Measurements from ENCODE around the gene FAM210A. TPM values are rescaled to one million over a fixed set of nuclear protein-coding genes. Genes with fewer than 3 reads are reported as not detected.

FAM210A gene
- total and polyA plus RNA-seq, 2 of the 4 experiments (the other 2 are of a cell fraction) = 9.8 to 25.3 TPM

- CTCF ChIA-PET = no interaction called here
- dilution Hi-C loops (cut with HindIII; ENCODE audit: low sequenced_read_pairs, unreplicated experiment) = no loop called here
- H3K4ac ChIP-seq (ENCODE audit: low read depth, low read length) = no peak overlapping the region
- no peak overlapping the region for H3K18ac ChIP-seq (ENCODE audit: low read depth, low read length)
- no peak overlapping the region for H3K56ac ChIP-seq (ENCODE audit: extremely low read depth, insufficient read depth, low read length)
- no peak overlapping the region for H2BK120ac ChIP-seq (ENCODE audit: low read depth, low read length)
- no peaks in the 10 kb centered on the region for H3K9me3 ChIP-seq (ENCODE audit: control insufficient read depth, insufficient read depth, low read length)
- no peak for DNase-seq
- H3K14ac ChIP-seq (replicated peaks; ENCODE audit: low read depth, low read length) = no peak overlapping the region
- in situ Hi-C loops (cut with MboI; ENCODE audit: low sequenced_read_pairs) = no loop called here
- H2BK5ac ChIP-seq (ENCODE audit: low read depth, low read length, poor library complexity, severe bottlenecking) = no peak overlapping the region
- WGBS, 2 experiments (ENCODE audit: extremely low coverage in 2 of 2, insufficient read length in 1 of 2) = no CpG with 5 or more reads among the region's 5 CpGs
- no peak overlapping the region for H2BK15ac ChIP-seq (ENCODE audit: low read depth, low read length)
- H3K79me1 ChIP-seq (ENCODE audit: low read depth in 1 of 2, low read length in 2 of 2) = no peaks in the 10 kb centered on the region
- intact Hi-C loops (cut with micrococcal nuclease) = no loop called here
- no peaks in the 10 kb centered on the region for H3K4me1 ChIP-seq (ENCODE audit: control insufficient read depth, insufficient read depth, low read length)
- ATAC-seq (ENCODE audit: low read depth) = no peak
- no peak overlapping the region for H4K8ac ChIP-seq (ENCODE audit: low read depth in 2 of 2, low read length in 2 of 2)
- H3K9me1 ChIP-seq (ENCODE audit: insufficient read depth, low read length) = no peaks in the 10 kb centered on the region
- H2BK20ac ChIP-seq (ENCODE audit: low read depth, low read length) = no peak overlapping the region
- no peaks in the 10 kb centered on the region for H4K20me1 ChIP-seq (ENCODE audit: insufficient read depth, low read length)
- H3K4me2 ChIP-seq (ENCODE audit: low read depth, low read length) = no peak overlapping the region
- no peaks in the 10 kb centered on the region for H3K36me3 ChIP-seq (ENCODE audit: control insufficient read depth, insufficient read depth, low read length)
- no peak for TF ChIP-seq BHLHE40 (IDR thresholded peaks at IDR 0.05; ENCODE audit: low read depth, low read length)
- no peak for TF ChIP-seq POLR2A (IDR thresholded peaks at IDR 0.05; ENCODE audit: low read depth, low read length)
- TF ChIP-seq FOS (IDR thresholded peaks at IDR 0.05; ENCODE audit: low read depth, low read length) = no peak
- no peak for TF ChIP-seq SMC3 (IDR thresholded peaks at IDR 0.05; ENCODE audit: low read depth, low read length)
- no peak for TF ChIP-seq CEBPB (IDR thresholded peaks at IDR 0.05; ENCODE audit: low read depth, low read length)
- TF ChIP-seq USF2 (IDR thresholded peaks at IDR 0.05; ENCODE audit: low read depth, low read length) = no peak
- TF ChIP-seq ELK1 (IDR thresholded peaks at IDR 0.05; ENCODE audit: borderline replicate concordance, low read depth, low read length) = no peak
- TF ChIP-seq RAD21 (IDR thresholded peaks at IDR 0.05; ENCODE audit: low read length) = no peak
- no peak for TF ChIP-seq MAFK (IDR thresholded peaks at IDR 0.05; ENCODE audit: low read depth, low read length)
- TF ChIP-seq MAZ (IDR thresholded peaks at IDR 0.05; ENCODE audit: borderline replicate concordance, low read depth, low read length) = no peak
- TF ChIP-seq CTCF (conservative IDR thresholded peaks at IDR 0.05; ENCODE audit: low read depth, low read length) = no peak
- no peak for TF ChIP-seq RCOR1 (IDR thresholded peaks at IDR 0.05; ENCODE audit: insufficient replicate concordance, low read length)
- no peak for TF ChIP-seq CHD1 (IDR thresholded peaks at IDR 0.05; ENCODE audit: low read depth, low read length)
- TF ChIP-seq MXI1 (IDR thresholded peaks at IDR 0.05; ENCODE audit: borderline replicate concordance, low read depth, low read length) = no peak
- no peak for TF ChIP-seq RFX5 (IDR thresholded peaks at IDR 0.05; ENCODE audit: low read depth, low read length)
- no peak for TF ChIP-seq NFE2L2 (IDR thresholded peaks at IDR 0.05; ENCODE audit: low read depth, low read length)
- H2AFZ ChIP-seq (replicated peaks; ENCODE audit: low read length, poor library complexity) = no peak overlapping the region
- H3K27ac ChIP-seq (ENCODE audit: insufficient read depth, low read length) = no peak overlapping the region
- no peak overlapping the region for H2AK5ac ChIP-seq (ENCODE audit: low read depth, low read length)
- POLR2A ChIA-PET (ENCODE audit: unreplicated experiment) = no interaction called here
- no peak overlapping the region for H3K23ac ChIP-seq (ENCODE audit: low read depth, low read length)
- H3K9ac ChIP-seq (ENCODE audit: low read depth, low read length) = no peak overlapping the region
- BruUV-seq (replicated peaks) = no TSS peak
- H4K91ac ChIP-seq (ENCODE audit: insufficient read depth, low read depth, low read length) = no peak overlapping the region
- H2AK9ac ChIP-seq (replicated peaks; ENCODE audit: low read depth, low read length, poor library complexity) = no peak overlapping the region
- no peak overlapping the region for H3K4me3 ChIP-seq (ENCODE audit: insufficient read depth, low read depth, low read length)
- no peak overlapping the region for H4K5ac ChIP-seq (ENCODE audit: low read depth, low read length)
- H3K27me3 ChIP-seq (ENCODE audit: control insufficient read depth, insufficient read depth, low read length) = peaks cover 24% of the 10 kb centered on the region
Measured at GRCh38 chr18:13616041-13616440, 110.3 kb downstream of the FAM210A start.

All from IMR-90 (cell line).